Ovary (tissue), 9 donors: ENCODE measurements around the gene CNIH2. TPM values are rescaled to one million over a fixed set of nuclear protein-coding genes. Genes with fewer than 3 reads are reported as not detected.

Source experiments
- DNase-seq, 5 donors: peaks; one replicate each; pipeline ENCODE4 v3.0.0-alpha.2; 2019 to 2020
- H3K27ac ChIP-seq, 2 donors: fragments of 200-600 bp; one replicate each; pipeline versions ENCODE4 v1.5.1 to v1.8.0; 2019 to 2022
- H3K27me3 ChIP-seq: fragments of 200-600 bp; one replicate; pipeline ENCODE4 v1.8.0; 2022
- H3K36me3 ChIP-seq: fragments of 200-600 bp; sonication (generic); one replicate; pipeline ENCODE4 v1.5.1; 2019
- H3K4me1 ChIP-seq: one replicate; pipeline ENCODE4 v1.8.1; 2013; ENCODE audit warnings: mild to moderate bottlenecking, moderate library complexity; ENCODE audit not compliant: insufficient read depth
- H3K4me3 ChIP-seq: fragments of 200-600 bp; sonication (generic); one replicate; pipeline ENCODE4 v1.5.1; 2017
- H3K9me3 ChIP-seq, 2 donors: fragments of 200-600 bp in 1 of 2; sonication (generic) in 1 of 2; one replicate each; pipeline versions ENCODE4 v1.5.1 to v1.8.1; 2013 to 2019; ENCODE audit warnings: mild to moderate bottlenecking in 1 of 2, moderate library complexity in 1 of 2
- CTCF ChIP-seq, 3 donors: fragments of 450-650 bp in 2 of 3; fragments of 200-600 bp in 1 of 3; IDR thresholded peaks; one replicate each; pipeline versions ENCODE4 v1.5.1 to v1.8.0; 2016 to 2022; ENCODE audit warnings: antibody characterized with exemption in 3 of 3, mild to moderate bottlenecking in 1 of 3
- EP300 ChIP-seq: sonication (generic); formaldehyde crosslinking; IDR thresholded peaks from one replicate; pipeline ENCODE4 v1.6.1; 2017; ENCODE audit warnings: antibody characterized with exemption
- POLR2A ChIP-seq: fragments of 450-650 bp; IDR thresholded peaks from one replicate; pipeline ENCODE4 v1.6.1; 2017; ENCODE audit warnings: antibody characterized with exemption, mild to moderate bottlenecking, moderate library complexity
- WGBS, 3 donors: extraction: QIAGEN DNeasy Blood & Tissue Kit in 1 of 3; methylation state at CpG; one replicate each; pipeline versions ENCODE4 v1.1.5 to v1.1.7; 2013 to 2017; 5-methylcytosine and 5-hydroxymethylcytosine counted together
- intact Hi-C, 4 donors: fragments of 100-400 bp; cut with DNase I; formaldehyde crosslinking; loops; one replicate each; pipeline versions ENCODE4 v1.11.0 to v1.15.1; 2022 to 2023
- polyA plus RNA-seq, 2 donors: library from polyadenylated mRNA; stranded (reverse); fragments of 200-250 nt in 1 of 2; fragments of 350-450 nt in 1 of 2; fragmentation: Illumina TruSeq in 1 of 2; extraction: RNeasy Lipid Tissue Mini Kit (QIAGEN cat#74804) in 1 of 2; gene quantifications; one replicate each; pipeline ENCODE4 v1.2.3, GENCODE V29; 2013 to 2014
- total RNA-seq, 7 donors: library from RNA; depleted of rRNA in 2 of 7; stranded (reverse); fragments of >200 nt in 2 of 7; fragmentation: NEBNext Ultra II Directional in 3 of 7; extraction: Animal tissue kit (Norgen Biotek cat#: 25700) in 3 of 7; gene quantifications; one replicate each; pipeline versions ENCODE4 v1.1.0 to v1.2.4, GENCODE V29; 2016 to 2023
- donor health status: DM: no; HTN: no; CAD: no; lungs with moderate emphysema.
- donor health status: DM: no; HTN: no; CAD: no.
- donor health status: Bipolar disorder and iron deficiency.
- donor health status: DM: yes; HTN: yes; CAD: no.
- donor health status: DM: no; HTN: no; CAD: no.
- donor health status: DM: yes; HTN: yes; CAD: no.

The CNIH2 gene
- total and polyA plus RNA-seq, 9 donors: 0.33 to 2.5 (median 0.65) TPM; not detected in 1

GRCh38 chr11:66329165-66329673 lies 51.2 kb downstream of the CNIH2 start:
- TF ChIP-seq POLR2A (no peak), CTCF (IDR thresholded peaks at IDR 0.05) (no peak), EP300 (no peak)
- Histone ChIP-seq H3K4me1 (peaks cover 14% of the 10 kb centered on the region), H3K36me3 (no peaks in the 10 kb centered on the region), H3K27ac (no peak overlapping the region), H3K4me3 (no peak overlapping the region), H3K9me3 (no peaks in the 10 kb centered on the region), H3K27me3 (no peaks in the 10 kb centered on the region)
- intact Hi-C loops: no loop called here
- WGBS, 3 donors: 71 to 87% (median 75%) methylated on average over 3 of the region's 3 CpGs
- no peak for DNase-seq

- intact Hi-C loops: loop anchor here in 1 of 4 donors (10.0 kb wide), 1 partner anchor 46 kb away; the partner anchor contains the start of gene YIF1A
- no peak for TF ChIP-seq EP300
- no peak for TF ChIP-seq POLR2A
- no peak for TF ChIP-seq CTCF (IDR thresholded peaks at IDR 0.05)
- DNase-seq: peak in 1 of 5 donors; percentile 37
- Histone ChIP-seq H3K36me3 (no peaks in the 10 kb centered on the region), H3K4me3 (no peak overlapping the region), H3K27me3 (no peaks in the 10 kb centered on the region), H3K9me3 (no peaks in the 10 kb centered on the region), H3K27ac (no peak overlapping the region), H3K4me1 (peaks cover 13% of the 10 kb centered on the region)
- WGBS, 3 donors: 37 to 48% (median 44%) methylated on average over 10 of the region's 10 CpGs
These were observed 53.0 kb downstream of the CNIH2 start for GRCh38 chr11:66330931-66331330.

GRCh38 chr11:66331542-66332370 lies 53.8 kb downstream of the CNIH2 start:
- H3K27ac ChIP-seq: no peak overlapping the region
- H3K36me3 ChIP-seq: no peaks in the 10 kb centered on the region
- H3K27me3 ChIP-seq: no peaks in the 10 kb centered on the region
- TF ChIP-seq EP300: no peak
- TF ChIP-seq CTCF (IDR thresholded peaks at IDR 0.05): no peak
- no peak for TF ChIP-seq POLR2A
- H3K9me3 ChIP-seq: no peaks in the 10 kb centered on the region
- intact Hi-C loops: loop anchor here in 1 of 4 donors (10.0 kb wide), 1 partner anchor 47 kb away; the partner anchor contains the start of gene YIF1A
- WGBS, 3 donors: 89 to 92% (median 91%) methylated on average over 12 of the region's 12 CpGs
- DNase-seq: peak in 2 of 5 donors; percentile 15 to 28
- no peak overlapping the region for H3K4me3 ChIP-seq
- H3K4me1 ChIP-seq: peaks cover 14% of the 10 kb centered on the region

GRCh38 chr11:66332371-66333219 lies 54.6 kb downstream of the CNIH2 start:
- H3K27ac ChIP-seq: no peak overlapping the region
- H3K4me3 ChIP-seq: no peak overlapping the region
- 79 to 82% (median 81%) methylated on average over 18 of the region's 18 CpGs for WGBS, 3 donors
- peak in 1 of 5 donors; percentile 28 for DNase-seq
- no peaks in the 10 kb centered on the region for H3K36me3 ChIP-seq
- intact Hi-C loops: loop anchor here in 1 of 4 donors (10.0 kb wide), 1 partner anchor 48 kb away; the partner anchor contains the start of gene YIF1A
- H3K27me3 ChIP-seq: no peaks in the 10 kb centered on the region
- H3K4me1 ChIP-seq: peaks cover 16% of the 10 kb centered on the region
- TF ChIP-seq EP300 (no peak), CTCF (IDR thresholded peaks at IDR 0.05) (no peak), POLR2A (no peak)
- H3K9me3 ChIP-seq: no peaks in the 10 kb centered on the region
